Endometrial microvascular endothelial cells (primary cell): ENCODE results near the gene SF3A2. TPM values are rescaled to one million over a fixed set of nuclear protein-coding genes. Genes with fewer than 3 reads are reported as not detected.
"Not testable (repeated sequence)": the region's sequence is repeated elsewhere in the genome, so short reads cannot be mapped to it uniquely, and the experiment has no call there.

ENCODE experiments used
- in situ Hi-C: cut with HindIII; loops from 2 replicates; pipeline ENCODE4 v1.10.0; 2017; ENCODE audit warnings: low sequenced_read_pairs, low pct_unique_long_range_greater_than_20kb; ENCODE audit errors: inconsistent ontology term
- total RNA-seq: library from RNA; depleted of rRNA; stranded (reverse); fragments of >200 nt; gene quantifications from one replicate; pipeline ENCODE4 v1.2.3, GENCODE V29; 2015; ENCODE audit errors: inconsistent ontology term

Gene SF3A2
- total RNA-seq, 1 donor from 2014 or later: 51.0 TPM

DNA sequence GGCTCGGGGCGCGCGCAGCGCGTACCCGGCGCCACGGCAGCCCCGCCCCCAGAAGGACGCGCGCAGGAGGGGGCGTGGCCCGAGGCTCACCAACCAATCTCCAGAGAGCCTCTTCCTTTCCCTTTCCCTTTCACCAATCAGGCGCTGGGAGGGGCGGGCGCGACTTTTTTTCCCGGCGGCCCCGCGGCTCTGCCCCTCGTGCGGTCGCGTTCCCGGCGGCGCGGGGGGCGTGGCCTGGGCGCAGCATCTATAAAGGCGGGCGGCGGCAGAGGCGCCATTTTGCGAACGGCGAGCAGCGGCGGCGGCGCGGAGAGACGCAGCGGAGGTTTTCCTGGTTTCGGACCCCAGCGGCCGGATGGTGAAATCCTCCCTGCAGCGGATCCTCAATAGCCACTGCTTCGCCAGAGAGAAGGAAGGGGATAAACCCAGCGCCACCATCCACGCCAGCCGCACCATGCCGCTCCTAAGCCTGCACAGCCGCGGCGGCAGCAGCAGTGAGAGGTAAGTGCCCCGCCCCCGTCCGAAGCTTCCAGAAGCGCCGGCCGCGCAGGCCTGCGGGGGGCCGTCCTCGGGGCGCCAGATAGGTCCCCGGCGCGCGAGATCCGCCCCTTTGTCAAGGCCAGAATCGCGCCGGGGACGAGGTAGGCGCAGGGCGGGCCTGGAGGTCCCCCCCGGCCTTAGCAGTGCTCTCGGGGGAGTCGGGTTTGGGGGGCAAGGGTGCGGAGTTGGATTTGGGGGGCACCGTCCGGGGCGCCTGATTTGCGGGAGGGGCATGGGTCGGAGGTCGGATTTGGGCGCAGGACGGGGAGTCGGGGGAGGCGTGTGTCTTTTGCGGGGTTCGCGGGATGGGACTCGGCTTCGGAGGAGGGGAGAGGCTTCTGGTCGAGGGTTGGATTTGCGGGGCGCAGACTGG lies 32.9 kb downstream of the SF3A2 start:
- in situ Hi-C loops: no loop called here

DNA sequence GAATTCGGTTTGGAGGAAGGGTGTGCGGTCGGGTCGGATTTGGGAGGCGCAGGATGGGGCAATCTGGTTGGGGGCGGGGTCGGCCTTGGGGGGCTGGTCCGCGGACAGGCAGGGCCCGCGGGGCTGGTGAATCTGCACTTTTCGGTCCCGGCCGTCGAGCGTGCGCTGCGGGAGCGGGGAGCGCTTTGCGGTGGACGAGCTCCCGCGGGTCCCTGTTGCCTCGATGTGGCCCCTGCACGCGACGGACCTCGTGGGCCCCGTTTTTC lies 33.5 kb downstream of the SF3A2 start:
- in situ Hi-C loops: no loop called here

DNA sequence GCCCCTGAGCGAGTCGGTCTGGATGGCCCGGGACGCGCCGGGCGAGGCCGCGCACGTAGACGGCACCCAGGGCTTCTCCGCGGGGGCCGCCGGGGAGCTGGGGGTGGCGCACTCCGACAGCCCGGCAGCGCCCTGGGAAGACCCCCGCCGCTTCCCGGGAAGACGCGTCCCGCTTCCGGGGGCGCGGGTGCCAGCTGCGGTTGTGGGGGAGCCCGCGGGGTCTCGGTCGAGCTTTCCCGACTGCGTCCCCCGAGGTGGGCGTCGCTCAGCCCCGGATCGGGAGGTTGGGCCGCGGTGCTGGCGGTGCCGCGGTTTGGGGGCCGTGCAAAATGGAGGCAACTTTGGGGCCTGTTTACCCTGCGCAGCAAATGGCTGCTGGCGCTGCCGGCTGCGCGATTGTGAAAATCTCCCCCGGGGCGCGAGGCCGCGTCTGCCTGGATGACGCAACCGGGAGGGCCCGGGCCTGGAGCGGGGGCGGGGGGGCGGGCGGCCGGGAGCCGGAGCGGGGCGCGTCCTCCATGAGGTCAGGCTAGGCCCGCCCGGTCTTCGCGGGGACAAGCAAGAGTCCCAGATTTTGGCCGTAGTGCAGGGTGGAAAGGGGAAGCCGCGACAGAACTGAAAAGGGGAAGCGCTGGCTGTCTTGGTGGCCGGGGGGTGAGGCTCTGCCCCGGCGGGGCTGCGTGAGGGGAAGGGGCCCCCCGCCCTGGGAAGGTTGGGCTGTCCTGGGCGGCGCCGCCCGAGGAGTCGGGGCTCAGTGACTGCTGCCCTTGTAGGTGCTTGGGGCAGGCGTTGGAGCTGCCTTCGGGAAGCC lies 34.0 kb downstream of the SF3A2 start:
- in situ Hi-C loops: no loop called here

DNA sequence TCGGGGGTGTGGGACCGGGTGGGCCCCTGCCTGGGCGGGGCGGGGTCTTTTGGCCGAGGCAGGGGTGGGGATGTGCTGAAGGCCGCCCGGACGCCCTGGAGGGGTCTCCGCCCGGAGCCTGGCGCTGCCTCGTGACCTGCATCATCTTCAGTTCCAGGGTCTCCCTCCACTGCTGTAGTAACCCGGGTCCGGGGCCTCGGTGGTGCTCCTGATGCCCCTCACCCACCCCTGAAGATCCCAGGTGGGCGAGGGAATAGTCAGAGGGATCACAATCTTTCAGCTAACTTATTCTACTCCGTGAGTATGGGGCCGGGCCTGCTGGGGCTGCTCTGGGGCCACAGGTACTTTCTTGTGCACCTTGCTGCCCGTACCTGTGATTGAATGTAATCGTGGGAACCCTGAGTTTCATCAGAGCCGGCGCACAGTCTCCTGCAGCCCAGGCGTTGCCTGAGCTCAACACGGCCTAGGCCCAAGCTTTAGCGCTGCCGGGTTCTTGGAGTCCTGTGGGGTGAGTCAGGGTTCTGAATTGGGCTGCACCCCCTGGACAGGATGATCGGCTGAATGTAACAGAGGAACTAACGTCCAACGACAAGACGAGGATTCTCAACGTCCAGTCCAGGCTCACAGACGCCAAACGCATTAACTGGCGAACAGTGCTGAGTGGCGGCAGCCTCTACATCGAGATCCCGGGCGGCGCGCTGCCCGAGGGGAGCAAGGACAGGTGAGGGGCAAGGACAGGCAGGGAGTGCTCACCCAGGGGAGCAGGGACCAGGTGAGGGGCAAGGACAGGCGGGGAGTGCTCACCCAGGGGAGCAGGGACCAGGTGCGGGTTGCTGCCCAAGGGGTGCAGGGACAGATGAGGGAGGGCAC lies 34.8 kb downstream of the SF3A2 start:
- in situ Hi-C loops: no loop called here

DNA sequence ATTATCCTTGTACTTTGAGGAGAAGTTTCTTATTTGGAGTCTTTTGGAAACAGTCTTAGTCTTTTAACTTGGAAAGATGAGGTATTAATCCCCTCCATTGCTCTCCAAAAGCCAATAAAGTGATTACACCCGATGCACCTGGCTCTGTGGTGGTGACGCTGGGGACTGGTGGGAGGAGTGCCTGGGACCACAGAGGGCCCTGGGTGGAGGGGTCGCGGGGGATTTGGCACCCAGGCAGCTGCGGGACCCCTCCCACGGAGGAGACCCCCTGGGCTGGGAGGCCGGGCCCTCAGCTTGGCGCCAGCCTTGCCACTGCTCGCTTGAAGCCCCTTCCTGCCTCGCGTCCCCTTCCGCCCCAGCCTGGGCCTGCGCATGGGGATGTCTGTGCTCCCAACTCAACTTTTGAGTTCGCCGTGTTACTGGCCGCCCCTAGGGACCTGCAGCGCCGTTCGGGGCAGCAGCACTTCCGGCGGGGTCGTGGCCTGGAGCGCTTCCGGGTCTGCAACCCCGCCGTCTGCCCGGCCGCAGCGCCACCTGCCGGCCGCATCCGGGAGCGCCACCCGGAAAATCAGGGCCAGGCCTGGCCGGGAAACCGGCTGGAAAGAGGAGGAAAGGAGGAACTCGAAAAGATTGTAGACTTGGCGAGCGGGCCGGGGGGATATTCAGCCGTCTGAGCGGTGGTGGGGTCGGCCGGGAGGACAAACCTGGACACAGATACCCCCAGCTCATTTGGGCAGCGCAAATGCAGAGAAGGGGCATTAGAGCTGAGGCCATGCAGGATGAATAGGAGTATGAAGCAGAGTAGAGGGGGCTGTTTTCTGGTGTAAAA lies 36.9 kb downstream of the SF3A2 start:
- in situ Hi-C loops: no loop called here

DNA sequence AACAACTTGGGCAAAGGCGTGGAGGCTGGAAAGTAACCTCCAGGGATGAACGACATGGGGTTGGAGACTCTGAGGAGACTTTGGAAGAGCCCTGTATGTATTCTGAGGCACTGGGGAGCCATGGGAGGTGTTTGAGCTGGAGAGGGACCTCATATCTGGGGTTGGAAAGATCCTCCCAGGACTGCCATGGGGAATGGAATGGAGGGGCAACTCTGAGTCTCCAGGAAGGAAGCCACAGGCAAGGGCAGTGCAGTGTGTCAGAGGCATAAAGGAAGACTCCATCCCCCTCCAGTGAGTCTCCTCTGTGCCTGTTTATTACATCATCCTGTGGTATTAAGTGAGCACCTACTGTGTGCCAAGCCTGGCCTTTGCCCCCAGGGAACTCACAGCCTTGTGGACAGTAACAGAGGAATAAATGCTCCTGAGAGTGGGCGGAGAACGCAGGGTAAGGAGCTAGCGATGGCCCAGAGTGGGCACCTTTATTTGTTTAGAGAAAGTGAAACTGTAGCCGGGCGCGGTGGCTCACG lies 37.6 kb downstream of the SF3A2 start:
- in situ Hi-C loops: no loop called here

DNA sequence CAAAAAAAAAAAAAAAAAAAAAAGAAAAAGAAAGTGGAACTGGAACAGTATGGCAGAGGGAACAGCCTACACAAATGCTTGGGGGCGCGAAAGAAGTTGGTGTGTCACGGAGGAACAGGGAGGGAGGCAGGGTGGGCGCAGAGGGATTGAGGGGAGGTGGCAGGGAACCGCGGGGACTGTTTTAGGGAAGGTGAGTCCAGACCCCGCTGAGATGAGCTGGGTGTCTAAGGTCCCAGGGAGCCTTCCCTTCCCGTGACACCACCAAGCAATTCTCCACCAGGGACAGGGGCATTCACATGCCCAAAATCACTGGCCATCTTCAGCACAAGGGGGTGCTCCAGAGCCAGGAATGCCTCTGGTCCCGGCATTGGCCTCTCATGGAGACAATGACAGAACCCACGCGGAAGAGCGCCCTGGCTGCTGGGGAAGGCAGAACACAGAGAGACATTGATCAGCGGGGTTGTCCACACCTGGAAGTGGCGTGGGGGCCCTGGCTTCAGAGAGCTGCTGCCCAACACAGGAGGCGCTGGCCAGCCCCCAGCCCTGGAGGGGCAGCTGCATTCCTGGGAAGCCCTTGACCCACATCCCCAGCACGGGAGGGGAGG lies 38.4 kb downstream of the SF3A2 start:
- in situ Hi-C loops: no loop called here

DNA sequence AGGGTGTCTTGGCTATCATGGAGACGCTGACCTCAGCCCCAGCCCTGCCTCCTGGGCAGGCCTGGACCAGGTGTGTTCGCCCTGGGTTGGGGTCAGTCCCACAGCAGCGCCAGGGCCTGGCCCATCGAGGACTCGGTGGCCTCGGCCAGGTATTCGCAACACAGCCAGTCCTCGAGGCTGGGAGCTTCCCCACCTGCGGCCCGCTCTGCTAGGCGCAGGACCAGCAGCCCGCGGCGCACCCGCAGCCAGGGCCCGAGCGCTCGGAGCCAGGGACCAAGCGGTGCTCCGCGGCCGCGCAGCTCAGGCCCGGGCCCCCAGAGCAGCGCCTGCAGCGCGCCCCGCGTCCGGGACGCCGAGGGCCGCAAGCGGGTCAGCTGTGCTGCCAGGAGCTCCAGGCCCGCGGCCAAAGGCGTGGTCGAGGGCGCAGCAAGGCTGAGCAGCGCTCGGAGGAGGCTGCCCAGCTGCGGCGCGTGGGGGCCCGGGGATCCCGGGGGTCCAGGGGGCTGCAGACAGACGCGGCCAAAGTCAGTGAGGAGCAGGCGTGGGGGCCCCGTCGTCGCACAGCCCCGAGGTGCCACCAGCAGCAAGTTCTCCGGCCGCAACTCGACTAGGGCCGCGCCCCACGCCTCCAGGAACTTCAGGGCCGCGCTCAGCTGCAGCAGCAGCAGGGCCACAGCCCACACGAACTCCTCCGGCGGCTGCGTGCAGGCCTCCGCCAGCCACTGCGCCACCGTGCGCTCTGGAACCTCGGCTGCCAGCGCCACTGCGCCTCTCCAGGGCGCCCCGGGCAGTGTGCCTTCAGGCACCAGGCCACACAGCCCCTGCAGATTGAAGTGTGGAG lies 39.2 kb downstream of the SF3A2 start:
- in situ Hi-C loops: no loop called here

DNA sequence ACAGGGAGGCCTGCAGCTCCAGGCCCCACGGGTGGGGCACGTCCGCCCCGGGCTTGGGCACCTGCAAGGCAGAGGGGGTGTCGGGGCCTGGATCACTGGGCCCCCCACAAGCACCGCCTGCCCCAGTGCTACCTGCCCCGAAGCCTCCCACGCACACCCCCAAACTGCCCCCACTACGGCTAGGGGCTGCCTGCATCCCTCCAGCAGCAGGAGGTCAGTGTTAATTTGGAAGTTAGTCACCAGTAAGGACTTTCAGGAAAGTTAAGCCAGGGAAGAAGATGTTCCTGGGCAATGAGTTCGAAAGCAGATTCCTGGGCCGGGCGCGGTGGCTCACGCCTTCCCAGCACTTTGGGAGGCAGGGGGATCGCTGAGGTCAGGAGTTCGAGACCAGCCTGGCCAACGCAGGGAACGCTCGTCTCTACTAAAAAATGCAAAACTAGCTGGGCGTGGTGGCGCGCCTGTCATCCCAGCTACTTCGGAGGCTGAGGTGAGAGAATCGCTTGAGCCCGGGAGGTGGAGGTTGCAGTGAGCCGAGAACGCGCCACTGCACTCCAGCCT lies 39.9 kb downstream of the SF3A2 start:
- in situ Hi-C loops: no loop called here

DNA sequence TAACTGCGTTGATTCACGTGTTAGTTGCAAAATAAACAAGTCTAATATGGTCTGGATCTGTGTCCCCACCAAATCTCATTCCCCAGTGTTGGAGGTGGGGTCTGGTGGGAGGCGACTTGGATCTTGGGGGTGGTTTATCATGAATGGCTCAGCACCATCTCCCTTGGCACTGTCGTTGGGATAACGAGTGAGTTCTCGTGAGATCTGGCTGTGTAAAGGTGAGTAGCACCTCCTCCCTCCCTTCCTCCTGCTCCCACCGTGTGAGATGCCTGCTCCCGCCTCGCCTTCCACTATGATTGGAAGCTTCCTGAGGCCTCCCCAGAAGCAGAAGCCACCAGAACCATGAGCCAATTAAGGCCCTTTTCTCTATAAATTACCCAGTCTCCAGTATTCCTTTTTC lies 40.5 kb downstream of the SF3A2 start:
- in situ Hi-C loops: no loop called here

DNA sequence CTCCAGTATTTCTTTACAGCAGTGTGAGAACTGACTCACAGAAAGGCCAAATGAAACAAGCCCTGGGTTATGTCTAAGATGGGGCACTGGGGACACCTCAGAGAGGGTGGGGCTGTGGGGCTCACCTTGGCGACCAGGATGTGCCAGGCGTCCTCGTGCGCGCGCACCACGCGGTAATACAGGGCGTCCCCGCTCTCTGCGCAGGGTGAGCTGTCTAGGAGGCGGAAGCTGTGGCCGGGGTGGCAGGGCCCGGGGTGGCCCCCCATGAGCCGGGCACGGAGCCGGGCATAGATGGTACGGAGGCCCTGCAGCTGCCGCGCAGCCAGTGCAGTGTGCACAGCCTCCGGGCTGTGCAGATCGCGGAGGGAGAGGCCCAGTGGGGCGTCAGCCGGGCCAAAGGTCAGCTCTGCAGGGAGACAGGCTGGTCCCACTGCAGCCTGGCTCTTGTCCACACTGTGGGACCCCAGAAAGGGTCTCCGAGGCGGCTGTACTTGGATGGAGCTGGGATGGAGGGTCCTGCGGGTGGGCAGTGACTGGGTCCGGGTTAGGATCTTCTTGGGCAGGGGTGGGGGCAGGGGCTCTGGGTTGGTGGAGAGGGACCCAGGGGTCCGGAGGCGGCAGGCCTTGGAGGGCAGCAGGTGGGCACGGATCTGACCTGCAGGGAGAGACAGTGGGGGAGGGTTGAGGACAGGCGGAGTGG lies 42.0 kb downstream of the SF3A2 start:
- in situ Hi-C loops: no loop called here

DNA sequence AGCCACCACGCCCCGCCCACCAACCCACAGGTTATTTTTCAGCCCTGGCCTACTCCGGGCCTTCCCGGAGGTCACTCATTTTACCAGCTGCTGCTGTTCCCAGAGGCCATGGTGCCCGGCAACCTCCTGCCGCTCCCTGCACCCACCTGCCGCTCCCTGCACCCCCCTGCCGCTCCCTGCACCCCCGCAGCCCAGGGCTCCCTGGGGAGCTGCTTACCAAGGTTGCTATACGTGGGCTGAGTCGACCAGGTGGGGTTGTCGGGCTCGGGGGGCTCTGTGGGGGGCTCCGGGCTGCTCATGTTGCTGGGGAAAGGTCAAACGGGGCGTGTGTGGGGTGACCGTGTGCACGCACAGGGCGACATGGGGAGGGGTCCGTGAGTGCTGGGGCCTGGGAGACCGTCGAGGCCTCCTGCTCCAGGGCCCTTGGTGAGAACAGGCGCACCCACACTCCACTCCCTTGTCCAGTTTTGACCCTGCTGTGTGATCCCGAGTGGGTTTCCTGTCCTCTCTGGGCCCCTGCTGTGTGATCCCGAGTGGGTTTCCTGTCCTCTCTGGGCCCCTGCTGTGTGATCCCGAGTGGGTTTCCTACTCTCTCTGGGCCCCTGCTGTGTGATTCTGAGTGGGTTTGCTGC lies 44.1 kb downstream of the SF3A2 start:
- in situ Hi-C loops: no loop called here

DNA sequence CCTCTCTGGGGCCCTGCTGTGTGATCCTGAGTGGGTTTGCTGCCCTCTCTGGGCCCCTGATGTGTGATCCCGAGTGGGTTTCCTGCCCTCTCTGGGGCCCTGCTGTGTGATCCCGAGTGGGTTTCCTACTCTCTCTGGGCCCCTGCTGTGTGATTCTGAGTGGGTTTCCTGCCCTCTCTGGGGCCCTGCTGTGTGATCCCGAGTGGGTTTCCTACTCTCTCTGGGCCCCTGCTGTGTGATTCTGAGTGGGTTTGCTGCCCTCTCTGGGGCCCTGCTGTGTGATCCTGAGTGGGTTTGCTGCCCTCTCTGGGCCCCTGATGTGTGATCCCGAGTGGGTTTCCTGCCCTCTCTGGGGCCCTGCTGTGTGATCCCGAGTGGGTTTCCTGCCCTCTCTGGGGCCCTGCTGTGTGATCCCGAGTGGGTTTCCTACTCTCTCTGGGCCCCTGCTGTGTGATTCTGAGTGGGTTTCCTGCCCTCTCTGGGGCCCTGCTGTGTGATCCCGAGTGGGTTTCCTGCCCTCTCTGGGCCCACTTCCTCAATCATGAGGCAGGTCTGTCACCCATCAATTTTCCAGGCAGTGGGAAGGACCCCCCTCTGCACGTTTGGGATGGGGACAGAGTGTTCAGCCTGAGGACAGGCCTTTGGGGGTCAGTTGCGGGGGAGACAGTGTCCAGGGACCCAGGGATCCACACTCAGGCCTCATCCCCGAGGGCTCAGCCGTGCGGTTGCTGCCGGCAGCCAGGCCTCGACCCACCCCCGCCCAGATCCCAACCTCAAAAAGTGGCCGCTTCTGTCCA lies 44.8 kb downstream of the SF3A2 start:
- in situ Hi-C loops: not testable (repeated sequence)

DNA sequence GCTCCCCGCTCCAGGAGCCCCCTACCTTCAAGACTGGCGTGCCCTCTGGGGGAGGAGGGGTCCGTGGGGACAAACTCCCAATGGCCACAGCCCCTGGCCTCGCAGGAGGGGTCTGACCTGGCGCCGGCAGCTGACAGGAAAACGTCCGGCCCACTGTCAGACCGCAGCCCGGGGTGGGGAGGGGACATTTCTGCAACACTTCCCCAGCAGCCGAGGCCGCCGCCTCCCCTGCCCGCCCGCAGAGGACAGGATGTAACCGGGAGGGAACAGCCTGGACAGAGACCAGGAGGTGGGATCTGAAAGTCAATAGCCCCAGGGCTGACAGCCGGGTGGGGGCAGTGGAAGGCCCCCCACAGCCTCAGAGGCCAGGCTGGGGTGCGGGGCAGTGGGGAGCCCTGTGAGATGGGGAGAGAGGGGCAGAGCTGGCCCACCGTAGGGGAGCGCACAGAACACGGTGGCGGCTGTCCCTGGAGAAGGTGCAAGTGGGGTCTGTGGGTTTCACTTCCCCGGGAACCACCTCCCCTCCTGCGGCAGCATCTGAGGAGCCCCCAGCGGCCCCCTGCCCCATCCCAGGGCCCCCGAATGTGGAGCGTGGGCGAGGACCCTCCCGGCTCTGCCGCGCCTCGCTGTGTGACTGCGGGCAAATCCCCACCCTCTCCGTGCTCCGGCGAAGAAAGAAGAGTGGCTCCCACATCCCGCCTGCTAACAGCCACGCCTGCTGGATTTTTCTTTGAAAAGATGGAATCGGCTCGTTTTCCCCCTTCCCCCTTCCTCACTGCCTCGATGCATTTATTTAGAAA lies 45.6 kb downstream of the SF3A2 start, which contains the start of gene PEAK3:
TSS of gene PEAK3 (minus strand) at position 114 of the 800 bp plus-strand sequence. CDS start 1,244 bp downstream, outside the sequence.
- in situ Hi-C loops: no loop called here
